Activated T-cell treated with anti-CD3 and anti-CD28 coated beads, Interleukin-2, amount 50 U/mL, for 72 hours (primary cell): ENCODE data around the gene VASH2. TPM values are rescaled to one million over a fixed set of nuclear protein-coding genes. Genes with fewer than 3 reads are reported as not detected.

Experiments used
- ATAC-seq, 2 donors: fragments of 150-1000 bp; cut with Tn5 transposase; replicated peaks in 1 of 2; 2 replicates each; pipeline ENCODE4 v1.10.0; 2021; ENCODE audit warnings: moderate library complexity in 2 of 2, mild to moderate bottlenecking in 1 of 2
- DNase-seq, 2 donors: peaks; one replicate each; pipeline ENCODE4 v3.0.0; 2021 to 2022; ENCODE audit warnings: mixed read lengths in 1 of 2
- H3K27ac Mint-ChIP-seq: one replicate; pipeline ENCODE4 v1.8.0; 2022; ENCODE audit warnings: mild to moderate bottlenecking, moderate library complexity, mixed read lengths
- H3K27me3 Mint-ChIP-seq: one replicate; pipeline ENCODE4 v1.8.0; 2022; ENCODE audit warnings: low read depth, mixed read lengths
- H3K36me3 Mint-ChIP-seq, 2 donors: one replicate each; pipeline ENCODE4 v1.8.0; 2022; ENCODE audit warnings: mixed read lengths in 2 of 2, mild to moderate bottlenecking in 1 of 2; ENCODE audit not compliant: insufficient read depth in 2 of 2
- H3K4me1 Mint-ChIP-seq: one replicate; pipeline ENCODE4 v1.8.0; 2022; ENCODE audit warnings: low read depth, mixed read lengths
- H3K4me3 Mint-ChIP-seq, 2 donors: one replicate each; pipeline ENCODE4 v1.8.0; 2022; ENCODE audit warnings: mild to moderate bottlenecking in 2 of 2, mixed read lengths in 2 of 2, moderate library complexity in 2 of 2
- H3K9me3 Mint-ChIP-seq, 2 donors: one replicate each; pipeline ENCODE4 v1.8.0; 2022; ENCODE audit warnings: mixed read lengths in 2 of 2
- total RNA-seq, 2 donors: library from RNA; stranded (reverse); gene quantifications; one replicate each; pipeline ENCODE4 v1.2.3, GENCODE V29; 2022

VASH2 gene
- total RNA-seq, 2 donors from 2014 or later: 0.62 to 0.74 TPM

GRCh38 chr1:212970085-212970484 is 19.7 kb downstream of the VASH2 start:
- Mint-ChIP-seq H3K36me3 (no peaks in the 10 kb centered on the region), H3K4me3 (no peak overlapping the region), H3K27ac (no peak overlapping the region), H3K9me3 (no peaks in the 10 kb centered on the region), H3K4me1 (no peaks in the 10 kb centered on the region), H3K27me3 (peaks cover 31% of the 10 kb centered on the region)
- ATAC-seq (no peak), DNase-seq (no peak)

DNA sequence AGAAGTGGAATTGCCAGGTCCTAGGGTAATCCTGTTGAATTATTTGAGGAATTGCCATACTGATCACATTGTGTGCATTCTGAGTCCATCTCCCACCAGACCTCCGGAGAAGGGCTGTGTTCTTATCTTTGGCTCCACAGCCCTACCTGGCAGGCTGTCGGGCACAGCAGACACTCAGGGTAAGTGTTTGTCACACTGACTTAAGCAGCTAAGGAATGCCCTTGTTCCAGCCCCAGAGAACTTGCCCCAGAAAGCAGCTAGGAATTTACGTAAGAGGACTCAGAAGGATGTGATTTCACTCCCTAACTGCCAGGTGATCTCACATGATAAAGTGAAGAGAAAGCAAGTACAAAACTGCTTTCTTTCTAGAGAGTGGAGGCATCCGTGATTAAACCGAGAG is 21.0 kb downstream of the VASH2 start:
- no peak overlapping the region for H3K27ac Mint-ChIP-seq
- H3K4me1 Mint-ChIP-seq: no peaks in the 10 kb centered on the region
- no peak for ATAC-seq
- H3K36me3 Mint-ChIP-seq: no peaks in the 10 kb centered on the region
- no peak overlapping the region for H3K4me3 Mint-ChIP-seq
- peaks cover 21% of the 10 kb centered on the region for H3K27me3 Mint-ChIP-seq
- H3K9me3 Mint-ChIP-seq: no peaks in the 10 kb centered on the region
- no peak for DNase-seq

GRCh38 chr1:212973426-212973825 is 23.1 kb downstream of the VASH2 start:
- Mint-ChIP-seq H3K4me1 (peaks cover under 1% of the 10 kb centered on the region), H3K36me3 (no peaks in the 10 kb centered on the region), H3K27ac (no peak overlapping the region), H3K9me3 (no peaks in the 10 kb centered on the region), H3K4me3 (no peak overlapping the region), H3K27me3 (peaks cover 7% of the 10 kb centered on the region)
- ATAC-seq: no peak
- DNase-seq: no peak

DNA sequence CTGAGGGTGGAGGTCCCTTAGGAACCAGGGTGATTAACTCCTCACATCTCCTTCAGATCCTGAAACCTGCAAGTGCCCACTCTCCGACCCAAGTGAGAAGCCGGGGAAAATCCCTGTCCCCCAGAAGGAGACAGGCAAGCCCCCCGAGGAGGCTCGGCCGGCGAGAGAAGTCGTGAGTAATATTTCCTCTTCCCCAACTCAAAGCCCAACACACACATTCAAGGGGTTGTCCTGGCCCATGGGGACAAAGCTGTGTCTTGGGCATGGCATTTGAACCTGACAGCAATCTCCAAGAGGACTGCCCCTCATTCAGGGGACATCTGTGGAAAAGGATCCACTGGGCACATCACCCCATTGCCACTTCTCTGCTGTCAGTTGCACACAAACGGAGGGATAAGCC is 23.6 kb downstream of the VASH2 start:
- Mint-ChIP-seq H3K4me1 (peaks cover 5% of the 10 kb centered on the region), H3K27ac (no peak overlapping the region), H3K4me3 (no peak overlapping the region), H3K9me3 (no peaks in the 10 kb centered on the region), H3K27me3 (peaks cover 7% of the 10 kb centered on the region), H3K36me3 (no peaks in the 10 kb centered on the region)
- ATAC-seq (no peak), DNase-seq (no peak)

GRCh38 chr1:212974711-212975110 is 24.4 kb downstream of the VASH2 start:
- DNase-seq: no peak

DNA sequence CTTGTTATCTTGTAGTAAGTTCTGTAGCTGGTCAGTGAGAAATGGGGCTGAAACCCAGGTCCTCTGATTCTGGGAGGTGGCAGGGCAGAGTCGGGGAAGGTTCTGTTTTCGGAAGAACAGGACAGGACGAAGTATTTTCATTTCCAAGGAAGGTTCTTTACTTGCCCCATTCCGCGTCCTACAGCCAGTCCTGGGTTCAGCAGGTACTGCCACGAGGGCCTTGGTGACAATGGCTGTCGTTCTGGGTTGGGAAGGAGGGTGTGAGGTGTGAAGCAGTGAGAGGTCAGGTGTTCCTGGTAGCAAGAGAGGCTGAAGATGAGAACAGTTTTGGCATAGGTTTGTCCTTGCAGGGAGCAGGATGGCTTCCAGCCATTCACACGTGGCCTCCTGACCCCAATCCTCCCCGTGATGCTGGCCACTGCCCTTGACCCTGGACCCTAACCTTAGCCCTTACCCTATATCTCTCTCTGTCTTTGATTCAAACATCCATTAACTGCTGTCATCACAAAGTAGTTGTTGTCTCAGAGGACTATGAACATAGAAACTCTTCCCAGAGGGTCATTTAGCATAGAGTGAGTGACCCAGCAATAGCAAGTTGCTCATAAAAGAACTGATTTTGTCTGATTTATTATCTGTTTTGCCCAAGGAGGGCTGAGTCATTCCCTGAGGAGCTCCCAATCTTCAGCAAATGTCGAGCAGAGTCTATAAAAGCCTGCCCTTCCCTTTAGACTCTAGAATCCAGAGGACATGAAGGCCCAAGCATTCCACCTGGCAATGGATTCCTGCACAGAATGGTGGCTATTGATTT is 25.0 kb downstream of the VASH2 start:
- Mint-ChIP-seq H3K27me3 (no peaks in the 10 kb centered on the region), H3K36me3 (no peaks in the 10 kb centered on the region), H3K9me3 (no peaks in the 10 kb centered on the region), H3K4me3 (no peak overlapping the region), H3K4me1 (peaks cover 7% of the 10 kb centered on the region), H3K27ac (no peak overlapping the region)
- ATAC-seq (no peak), DNase-seq (no peak)

More at GRCh38 chr1:212974711-212975110, 24.4 kb downstream of the VASH2 start:
- H3K27me3 Mint-ChIP-seq: peaks cover 4% of the 10 kb centered on the region
- no peaks in the 10 kb centered on the region for H3K9me3 Mint-ChIP-seq
- no peaks in the 10 kb centered on the region for H3K36me3 Mint-ChIP-seq
- H3K4me3 Mint-ChIP-seq: no peak overlapping the region
- no peak overlapping the region for H3K27ac Mint-ChIP-seq
- peaks cover 7% of the 10 kb centered on the region for H3K4me1 Mint-ChIP-seq
- ATAC-seq: no peak

- no peaks in the 10 kb centered on the region for H3K27me3 Mint-ChIP-seq
- ATAC-seq: no peak
- no peak overlapping the region for H3K27ac Mint-ChIP-seq
- DNase-seq: no peak
- no peaks in the 10 kb centered on the region for H3K36me3 Mint-ChIP-seq
- H3K4me1 Mint-ChIP-seq: peaks cover 9% of the 10 kb centered on the region
- no peak overlapping the region for H3K4me3 Mint-ChIP-seq
- no peaks in the 10 kb centered on the region for H3K9me3 Mint-ChIP-seq
These were observed 26.2 kb downstream of the VASH2 start for GRCh38 chr1:212976586-212976985.

DNA sequence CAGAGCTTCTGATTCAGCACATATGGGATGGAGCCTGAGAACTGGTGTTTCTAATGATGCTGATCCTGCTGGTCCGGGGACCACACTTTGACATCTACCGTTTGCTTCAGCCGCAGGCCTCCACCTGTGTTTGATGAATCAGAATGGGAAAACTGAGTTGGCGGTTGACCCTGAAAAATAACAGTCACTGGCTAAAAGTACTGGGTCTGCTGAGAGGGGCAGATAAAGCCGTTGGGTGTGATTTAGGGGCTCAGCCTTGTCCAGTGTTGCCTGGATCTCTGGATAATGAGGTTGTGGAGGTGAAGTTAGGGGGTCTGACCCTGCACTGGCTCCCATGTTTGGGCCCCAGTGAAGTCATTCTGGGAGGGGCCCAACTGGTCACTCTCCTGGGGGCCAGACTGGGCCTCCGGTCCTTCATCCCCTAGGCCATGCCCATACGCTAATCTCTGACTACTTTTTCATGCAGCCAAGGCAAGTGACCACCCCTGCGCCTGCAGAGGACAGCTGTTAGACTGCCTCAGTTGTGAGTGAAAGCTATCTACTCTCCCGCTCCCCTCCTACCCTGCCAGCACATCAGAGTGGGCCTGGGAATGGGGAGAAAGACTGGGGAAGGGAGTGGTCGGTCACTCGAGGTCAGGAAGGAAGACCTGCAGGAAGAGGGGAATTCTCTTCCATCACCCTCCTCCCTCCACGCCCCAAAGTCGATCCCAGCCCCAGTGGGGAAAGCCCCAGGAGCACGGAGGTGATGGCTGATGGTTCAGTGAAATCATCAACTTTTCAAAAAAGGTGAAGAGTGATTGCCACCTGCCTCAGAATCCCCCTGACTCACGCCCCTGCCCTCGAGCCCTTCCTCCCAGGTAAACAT is 27.7 kb downstream of the VASH2 start:
- Mint-ChIP-seq H3K27me3 (no peaks in the 10 kb centered on the region), H3K27ac (no peak overlapping the region), H3K36me3 (no peaks in the 10 kb centered on the region), H3K4me3 (peak overlapping the region in 1 of 2 donors; percentile 38), H3K9me3 (no peaks in the 10 kb centered on the region), H3K4me1 (peaks cover 12% of the 10 kb centered on the region)
- DNase-seq (peak; percentile 12 to 24), ATAC-seq (peak; percentile 49 to 63)

- Mint-ChIP-seq H3K27ac (no peak overlapping the region), H3K27me3 (no peaks in the 10 kb centered on the region), H3K36me3 (no peaks in the 10 kb centered on the region), H3K4me1 (peaks cover 12% of the 10 kb centered on the region), H3K9me3 (no peaks in the 10 kb centered on the region), H3K4me3 (peak overlapping the region in 1 of 2 donors; percentile 49)
- DNase-seq (peak; percentile 27 to 52), ATAC-seq (peak; percentile 62 to 75)
These were observed 29.2 kb downstream of the VASH2 start for GRCh38 chr1:212979340-212980122.

- ATAC-seq (peak in 1 of 2 donors; percentile 4), DNase-seq (no peak)
- Mint-ChIP-seq H3K36me3 (no peaks in the 10 kb centered on the region), H3K9me3 (no peaks in the 10 kb centered on the region), H3K27ac (no peak overlapping the region), H3K4me3 (no peak overlapping the region), H3K4me1 (peaks cover 12% of the 10 kb centered on the region), H3K27me3 (no peaks in the 10 kb centered on the region)
These were observed 29.9 kb downstream of the VASH2 start for GRCh38 chr1:212980123-212980785.

DNA sequence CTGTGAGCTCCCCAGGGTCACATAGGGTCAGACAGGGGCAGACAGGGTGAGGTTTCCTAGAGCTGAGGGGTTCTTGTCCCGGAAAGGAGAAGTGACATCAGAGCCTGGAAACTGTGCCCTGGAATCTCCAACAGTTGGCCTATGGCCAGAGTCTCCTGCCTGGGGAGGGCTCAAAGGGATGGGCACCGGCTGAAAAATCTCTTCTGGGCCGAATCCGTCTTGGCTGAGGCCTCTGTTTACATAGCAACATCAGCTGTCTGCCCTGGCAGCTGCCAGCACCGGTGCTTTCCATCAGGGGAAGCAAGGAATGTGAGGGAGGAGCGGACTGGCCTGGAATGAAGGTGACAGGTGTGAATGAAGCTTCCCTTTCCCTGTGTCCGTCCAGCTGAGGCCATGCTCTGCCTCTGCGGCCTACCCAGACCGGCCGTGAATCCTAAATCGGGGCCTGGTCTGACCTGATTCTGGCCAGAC is 30.7 kb downstream of the VASH2 start:
- Mint-ChIP-seq H3K4me1 (peaks cover 12% of the 10 kb centered on the region), H3K9me3 (no peaks in the 10 kb centered on the region), H3K27ac (no peak overlapping the region), H3K4me3 (no peak overlapping the region), H3K36me3 (no peaks in the 10 kb centered on the region), H3K27me3 (no peaks in the 10 kb centered on the region)
- DNase-seq (no peak), ATAC-seq (no peak)

DNA sequence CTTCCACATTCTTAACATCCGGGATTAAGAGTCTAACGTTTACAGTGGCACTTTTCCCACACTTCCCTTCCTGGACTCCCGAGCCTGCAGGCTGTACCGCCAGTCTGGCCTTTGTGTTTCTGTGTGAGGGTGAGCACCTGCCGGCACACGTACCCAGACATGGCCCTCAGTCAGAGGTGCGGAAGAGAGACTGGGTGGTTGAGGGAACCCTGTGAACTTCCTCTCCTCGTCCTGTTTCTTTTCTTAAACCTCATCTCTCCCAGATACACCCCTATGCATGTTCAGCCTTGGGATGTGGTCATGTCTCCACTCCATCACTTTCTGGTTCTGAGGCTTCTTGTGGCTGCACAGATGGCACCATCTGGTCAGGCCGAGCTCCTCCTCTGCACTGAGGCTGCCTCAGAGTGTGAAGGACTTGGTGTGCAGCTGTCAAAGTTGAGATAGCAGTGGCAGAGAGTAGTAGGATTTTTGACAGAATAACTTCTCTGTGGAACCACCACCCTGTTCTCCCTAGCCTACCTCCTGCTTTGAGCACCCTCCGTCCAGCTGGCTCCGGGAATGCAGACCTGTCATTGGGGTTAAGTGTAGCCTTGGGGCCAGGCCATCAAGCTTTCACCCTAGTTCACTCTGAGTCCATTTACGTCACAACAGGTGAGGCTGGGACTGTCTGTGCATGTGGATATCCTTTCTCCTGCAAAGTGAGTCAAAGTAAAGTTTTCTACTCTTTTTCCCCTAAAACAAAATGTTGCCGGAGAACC is 31.4 kb downstream of the VASH2 start:
- H3K9me3 Mint-ChIP-seq: no peaks in the 10 kb centered on the region

More for the DNA sequence above, 31.4 kb downstream of the VASH2 start:
- ATAC-seq (peak; percentile 28 to 29), DNase-seq (no peak)
- no peaks in the 10 kb centered on the region for H3K36me3 Mint-ChIP-seq
- no peak overlapping the region for H3K27ac Mint-ChIP-seq
- peaks cover 12% of the 10 kb centered on the region for H3K4me1 Mint-ChIP-seq
- peak overlapping the region in 1 of 2 donors; percentile 19 for H3K4me3 Mint-ChIP-seq
- no peaks in the 10 kb centered on the region for H3K27me3 Mint-ChIP-seq
